Lower leg skin (tissue), 3 donors: ENCODE data around the gene NR2E1.

ENCODE experiments used
- POLR2A ChIP-seq, 2 donors: fragments of 450-650 bp; IDR thresholded peaks; one replicate each; pipeline ENCODE4 v1.6.1; 2016 to 2017; ENCODE audit warnings: antibody characterized with exemption in 2 of 2, mild to moderate bottlenecking in 1 of 2, moderate library complexity in 1 of 2
- TF ChIP-seq, protein P1 (sequence below), 3 donors: fragments of 450-650 bp; IDR thresholded peaks; one replicate each; pipeline ENCODE4 v1.5.1; 2016; ENCODE audit warnings: antibody characterized with exemption in 3 of 3, mild to moderate bottlenecking in 3 of 3, moderate library complexity in 2 of 3

DNA sequence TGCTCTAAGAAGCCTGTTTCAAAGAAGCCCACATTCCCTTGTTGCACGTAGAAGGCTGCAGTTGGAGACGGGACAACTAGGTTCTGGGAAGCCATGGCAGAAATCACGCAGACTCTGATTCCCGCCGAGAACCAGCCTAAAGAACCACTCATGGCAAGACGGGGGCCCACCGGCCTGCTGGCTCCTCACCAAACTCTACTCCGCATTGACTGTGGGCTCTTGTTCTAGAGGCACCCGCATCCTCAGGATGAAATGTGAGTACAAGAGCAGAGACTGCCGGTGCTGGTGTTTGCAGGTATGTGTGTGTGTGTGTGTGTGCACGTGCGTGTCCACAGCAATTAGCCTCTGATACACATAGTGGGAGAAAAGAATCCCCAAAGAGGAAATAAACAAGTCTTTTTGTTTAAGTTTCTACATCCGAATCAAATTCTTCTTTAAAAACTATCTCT lies 42.3 kb upstream of the NR2E1 start:
- TF ChIP-seq, protein P1, sequence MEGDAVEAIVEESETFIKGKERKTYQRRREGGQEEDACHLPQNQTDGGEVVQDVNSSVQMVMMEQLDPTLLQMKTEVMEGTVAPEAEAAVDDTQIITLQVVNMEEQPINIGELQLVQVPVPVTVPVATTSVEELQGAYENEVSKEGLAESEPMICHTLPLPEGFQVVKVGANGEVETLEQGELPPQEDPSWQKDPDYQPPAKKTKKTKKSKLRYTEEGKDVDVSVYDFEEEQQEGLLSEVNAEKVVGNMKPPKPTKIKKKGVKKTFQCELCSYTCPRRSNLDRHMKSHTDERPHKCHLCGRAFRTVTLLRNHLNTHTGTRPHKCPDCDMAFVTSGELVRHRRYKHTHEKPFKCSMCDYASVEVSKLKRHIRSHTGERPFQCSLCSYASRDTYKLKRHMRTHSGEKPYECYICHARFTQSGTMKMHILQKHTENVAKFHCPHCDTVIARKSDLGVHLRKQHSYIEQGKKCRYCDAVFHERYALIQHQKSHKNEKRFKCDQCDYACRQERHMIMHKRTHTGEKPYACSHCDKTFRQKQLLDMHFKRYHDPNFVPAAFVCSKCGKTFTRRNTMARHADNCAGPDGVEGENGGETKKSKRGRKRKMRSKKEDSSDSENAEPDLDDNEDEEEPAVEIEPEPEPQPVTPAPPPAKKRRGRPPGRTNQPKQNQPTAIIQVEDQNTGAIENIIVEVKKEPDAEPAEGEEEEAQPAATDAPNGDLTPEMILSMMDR (IDR thresholded peaks at IDR 0.05): no peak
- no peak for TF ChIP-seq POLR2A (IDR thresholded peaks at IDR 0.05)
